Panc1 (cell line): Measurements from ENCODE around the gene F5. TPM values are rescaled to one million over a fixed set of nuclear protein-coding genes. Genes with fewer than 3 reads are reported as not detected.

ENCODE experiments used
- ATAC-seq: fragments of 200-7000 bp; cut with Tn5 transposase; 2 replicates; pipeline ENCODE4 v1.9.1; 2020; ENCODE audit warnings: mild to moderate bottlenecking, moderate library complexity
- BruUV-seq: library from RNA; stranded (reverse); fragments of 400-500 nt; replicated peaks from 2 replicates; lab custom pipeline; 2021; lab: Mats Ljungman, UMichigan
- CTCF ChIA-PET: fragments of 300-600 bp; sonication (Branson Sonifier 250); formaldehyde crosslinking; loops from one replicate; lab custom pipeline; 2022; ENCODE audit warnings: antibody characterized with exemption; lab: Charles Lee
- POLR2A ChIA-PET: fragments of 300-600 bp; sonication (Branson Sonifier 250); formaldehyde crosslinking; loops from one replicate; lab custom pipeline; 2022; ENCODE audit warnings: antibody characterized with exemption; lab: Charles Lee
- DNase-seq: peaks from one replicate; pipeline ENCODE4 v3.0.0-alpha.2; 2010; ENCODE audit warnings: low read depth, low spot score
- H3K27ac ChIP-seq: 2 replicates; pipeline ENCODE4 v1.5.1; 2011; ENCODE audit warnings: mild to moderate bottlenecking, low read length, inconsistent platforms
- H3K27me3 ChIP-seq: fragments of 200-500 bp; sonication (Bioruptor generic); 2 replicates; pipeline ENCODE4 v1.6.0; 2014; ENCODE audit warnings: low read length, inconsistent platforms; ENCODE audit not compliant: control insufficient read depth, insufficient read depth
- H3K36me3 ChIP-seq: fragments of 200-500 bp; sonication (Bioruptor generic); 2 replicates; pipeline ENCODE4 v1.5.1; 2014; ENCODE audit warnings: inconsistent platforms, mild to moderate bottlenecking, low read length, moderate library complexity; ENCODE audit not compliant: control insufficient read depth, insufficient read depth
- H3K4me1 ChIP-seq: 2 replicates; pipeline ENCODE4 v1.5.1; 2011; ENCODE audit warnings: inconsistent platforms, mild to moderate bottlenecking, low read length, moderate library complexity; ENCODE audit not compliant: control insufficient read depth, insufficient read depth
- H3K4me3 ChIP-seq, 2 experiments: 2 replicates each; pipeline ENCODE4 v1.5.1; 2011 to 2012; ENCODE audit warnings: low read depth in 2 of 2, low read length in 2 of 2, mild to moderate bottlenecking in 2 of 2, inconsistent platforms in 1 of 2, moderate library complexity in 1 of 2
- H3K9me3 ChIP-seq: fragments of 200-500 bp; sonication (Bioruptor generic); 2 replicates; pipeline ENCODE4 v1.5.1; 2014; ENCODE audit warnings: low read depth, mild to moderate bottlenecking, inconsistent platforms, low read length, moderate library complexity; ENCODE audit not compliant: control insufficient read depth, insufficient read depth
- CTCF ChIP-seq: fragments of 450-650 bp; IDR thresholded peaks from 2 replicates; pipeline ENCODE4 v1.5.1; 2017; ENCODE audit warnings: mild to moderate bottlenecking
- POLR2AphosphoS5 ChIP-seq: IDR thresholded peaks from 2 replicates; pipeline ENCODE4 v1.6.1; 2012; ENCODE audit warnings: mild to moderate bottlenecking, low read depth, low read length, moderate library complexity
- REST ChIP-seq, 2 experiments: IDR thresholded peaks; 2 replicates each; pipeline ENCODE4 v1.6.1; 2011 to 2012; ENCODE audit warnings: low read depth in 2 of 2, control low read depth in 1 of 2, low read length in 1 of 2, mild to moderate bottlenecking in 1 of 2, moderate library complexity in 1 of 2; ENCODE audit not compliant: insufficient read depth in 1 of 2
- SIN3A ChIP-seq: IDR thresholded peaks from 2 replicates; pipeline ENCODE4 v1.6.1; 2012; ENCODE audit warnings: low read depth, mild to moderate bottlenecking, low read length, moderate library complexity, borderline replicate concordance; ENCODE audit not compliant: insufficient read depth
- TCF7L2 ChIP-seq: IDR thresholded peaks from 2 replicates; pipeline ENCODE4 v1.6.1; 2011; ENCODE audit warnings: mild to moderate bottlenecking, low read depth, low read length, inconsistent platforms
- in situ Hi-C: cut with HindIII; loops from 2 replicates; pipeline ENCODE4 v1.10.0; 2016; ENCODE audit warnings: low sequenced_read_pairs, low pct_unique_long_range_greater_than_20kb
- intact Hi-C: fragments of 100-400 bp; cut with micrococcal nuclease; formaldehyde crosslinking; loops from one replicate; pipeline ENCODE4 v1.10.0; 2022; ENCODE audit not compliant: unreplicated experiment
- total RNA-seq: library from RNA; stranded (reverse); gene quantifications from one replicate; pipeline ENCODE4 v1.2.1, GENCODE V29; 2021; ENCODE audit not compliant: unreplicated experiment

F5 gene
- total RNA-seq, 1 experiment from 2014 or later: 0.08 TPM

GRCh38 chr1:169630006-169630405 is 43.7 kb upstream of the F5 start, which contains the start of gene SELP:
Gene SELP, minus strand, starts transcription at chr1:169630124. Its CDS starts 50 bp downstream, at chr1:169630074.
- no peaks in the 10 kb centered on the region for H3K27me3 ChIP-seq
- no peaks in the 10 kb centered on the region for H3K36me3 ChIP-seq
- H3K27ac ChIP-seq: no peak within 1 kb of the TSS
- BruUV-seq: no TSS peak
- intact Hi-C loops (no loop called here), in situ Hi-C loops (no loop called here)
- peaks cover 3% of the 10 kb centered on the region; the same call in 1 of the 2 replicates for H3K9me3 ChIP-seq
- TF ChIP-seq TCF7L2 (no peak), SIN3A (no peak), POLR2AphosphoS5 (no peak), REST (IDR thresholded peaks at IDR 0.05; ENCODE audit: insufficient read depth in 1 of 2, low read depth in 2 of 2, low read length in 1 of 2) (no peak), CTCF (no peak)
- no peaks in the 10 kb centered on the region for H3K4me1 ChIP-seq
- DNase-seq: no peak
- H3K4me3 ChIP-seq: no peak within 1 kb of the TSS
- no peak for ATAC-seq
- POLR2A ChIA-PET: no interaction called here
- CTCF ChIA-PET: no interaction called here

GRCh38 chr1:169624912-169625311 is 38.6 kb upstream of the F5 start:
- CTCF ChIA-PET: no interaction called here
- in situ Hi-C loops: no loop called here
- POLR2A ChIA-PET: no interaction called here

More at GRCh38 chr1:169624912-169625311, 38.6 kb upstream of the F5 start:
- BruUV-seq: no TSS peak
- Histone ChIP-seq H3K4me3 (no peak overlapping the region), H3K36me3 (no peaks in the 10 kb centered on the region), H3K4me1 (no peaks in the 10 kb centered on the region), H3K27me3 (no peaks in the 10 kb centered on the region), H3K27ac (no peak overlapping the region), H3K9me3 (no peaks in the 10 kb centered on the region)
- ATAC-seq (no peak), DNase-seq (no peak)
- intact Hi-C loops: no loop called here
- TF ChIP-seq REST (IDR thresholded peaks at IDR 0.05; ENCODE audit: insufficient read depth in 1 of 2, low read depth in 2 of 2, low read length in 1 of 2) (no peak), POLR2AphosphoS5 (no peak)
